K562 (cell line): Measurements from ENCODE around the gene TMEM41A. TPM values are rescaled to one million over a fixed set of nuclear protein-coding genes. Genes with fewer than 3 reads are reported as not detected.

ENCODE experiments used
- BRF2 ChIP-seq: IDR thresholded peaks from 3 replicates; pipeline ENCODE4 v1.6.1; 2011; ENCODE audit warnings: borderline replicate concordance, mild to moderate bottlenecking; ENCODE audit not compliant: insufficient read length, insufficient read depth
- RERE ChIP-seq: sonication (generic); formaldehyde crosslinking; IDR thresholded peaks from 2 replicates; pipeline ENCODE4 v1.8.0; 2023; ENCODE audit warnings: missing genetic modification reagents, mild to moderate bottlenecking, borderline replicate concordance
- SREBF2 ChIP-seq: sonication (generic); formaldehyde crosslinking; IDR thresholded peaks from 2 replicates; pipeline ENCODE4 v1.4.0; 2020; ENCODE audit warnings: mild to moderate bottlenecking, missing genetic modification reagents
- WHSC1 ChIP-seq: IDR thresholded peaks from one replicate; pipeline ENCODE4 v1.6.1; 2012; ENCODE audit warnings: low read length, control low read depth, inconsistent platforms
- polyA plus RNA-seq, 8 experiments: library from polyadenylated mRNA; depleted of rRNA in 4 of 8; stranded (reverse) in 5 of 8; unstranded in 3 of 8; fragments of >200 nt; fragmentation: Nextera tagmentation in 2 of 8; fragmentation: Illumina TruSeq in 1 of 8; extraction: Ambion mirVana in 2 of 8; extraction: Trizol in 1 of 8; gene quantifications; 2 replicates each; pipeline versions ENCODE4 v1.2.1 to v1.2.3, GENCODE V29; 2011 to 2014; ENCODE audit warnings: inconsistent platforms in 1 of 8, missing spikeins in 1 of 8
- total RNA-seq, 7 experiments: library from RNA; depleted of rRNA in 6 of 7; stranded (reverse); fragments of >200 nt in 6 of 7; fragmentation: Illumina TruSeq in 2 of 7; extraction: Trizol in 2 of 7; gene quantifications; 2 replicates each; pipeline versions ENCODE4 v1.2.1 to v1.2.3, GENCODE V29; 2011 to 2021; ENCODE audit warnings: low replicate concordance in 1 of 7

TMEM41A gene
- total and polyA plus RNA-seq, 9 of the 15 experiments (the other 6 are each of a cell fraction or from before 2014, with no cell fraction given) = 22.5 to 65.9 (median 31.5) TPM

- no peak for TF ChIP-seq RERE (CRISPR knock-in tag)
- no peak for TF ChIP-seq WHSC1
- TF ChIP-seq SREBF2 = no peak
- no peak for TF ChIP-seq BRF2
These were observed 21.5 kb downstream of the TMEM41A start (continued) for GRCh38 chr3:185477316-185477715.
